ENCODE measurements around the gene RIC3. TPM values are rescaled to one million over a fixed set of nuclear protein-coding genes. Genes with fewer than 3 reads are reported as not detected.

RIC3 gene
- total RNA-seq, 4 donors from 2014 or later: 11.8 to 28.2 (median 18.9) TPM

GRCh38 chr11:8090756-8091155, 78.1 kb downstream of the RIC3 start:
- Histone ChIP-seq H3K36me3 (peaks cover 0 to 22% (median 0%) of the 10 kb centered on the region in 3 donors), H3K27me3 (no peaks in the 10 kb centered on the region), H3K4me1 (peaks cover 0 to 20% (median 3%) of the 10 kb centered on the region in 4 donors), H3K27ac (no peak overlapping the region), H3K9me3 (no peaks in the 10 kb centered on the region), H3K4me3 (no peak overlapping the region)
- peak in 1 of 2 donors; percentile 53 for DNase-seq (ENCODE audit: low spot score in 2 of 2)
- WGBS, 2 donors: 44 to 58% methylated on average over 5 of the region's 5 CpGs
- no peak for TF ChIP-seq POLR2A (IDR thresholded peaks at IDR 0.05)
- no peak for TF ChIP-seq EP300 (IDR thresholded peaks at IDR 0.05)
- peak; percentile 33 to 65 (median 47) for TF ChIP-seq CTCF (IDR thresholded peaks at IDR 0.05)

- TF ChIP-seq EP300 (IDR thresholded peaks at IDR 0.05) (no peak), POLR2A (IDR thresholded peaks at IDR 0.05) (no peak), CTCF (IDR thresholded peaks at IDR 0.05) (no peak)
- 79 to 92% methylated on average over 2 to 13 of the region's 17 CpGs for WGBS, 2 donors
- H3K27ac ChIP-seq: no peak overlapping the region
- H3K4me1 ChIP-seq: peaks cover 0 to 24% (median 3%) of the 10 kb centered on the region in 4 donors
- no peak overlapping the region for H3K4me3 ChIP-seq
- H3K36me3 ChIP-seq: peaks cover 0 to 14% (median 0%) of the 10 kb centered on the region in 3 donors
- H3K27me3 ChIP-seq: no peaks in the 10 kb centered on the region
- H3K9me3 ChIP-seq: no peaks in the 10 kb centered on the region
- DNase-seq (ENCODE audit: low spot score in 2 of 2): no peak
These were observed 78.9 kb downstream of the RIC3 start for GRCh38 chr11:8089791-8090510.

- H3K36me3 ChIP-seq: no peaks in the 10 kb centered on the region
- TF ChIP-seq POLR2A (IDR thresholded peaks at IDR 0.05) (no peak), EP300 (IDR thresholded peaks at IDR 0.05) (no peak), CTCF (IDR thresholded peaks at IDR 0.05) (no peak)
- H3K4me3 ChIP-seq: no peak overlapping the region
- no peak for DNase-seq (ENCODE audit: low spot score in 2 of 2)
- H3K4me1 ChIP-seq: peaks cover 0 to 24% (median 3%) of the 10 kb centered on the region in 4 donors
- WGBS, 2 donors: 72 to 83% methylated on average over 2 to 3 of the region's 3 CpGs
- no peaks in the 10 kb centered on the region for H3K9me3 ChIP-seq
- no peaks in the 10 kb centered on the region for H3K27me3 ChIP-seq
- H3K27ac ChIP-seq: no peak overlapping the region
These were observed 81.1 kb downstream of the RIC3 start for GRCh38 chr11:8087756-8088155.

- H3K9me3 ChIP-seq: no peaks in the 10 kb centered on the region
- no peak overlapping the region for H3K4me3 ChIP-seq
- no peaks in the 10 kb centered on the region for H3K36me3 ChIP-seq
- no peaks in the 10 kb centered on the region for H3K27me3 ChIP-seq
- no peak overlapping the region for H3K27ac ChIP-seq
- H3K4me1 ChIP-seq: peaks cover 0 to 24% (median 0%) of the 10 kb centered on the region in 4 donors
- TF ChIP-seq EP300 (IDR thresholded peaks at IDR 0.05): no peak
- TF ChIP-seq POLR2A (IDR thresholded peaks at IDR 0.05): no peak
- no peak for TF ChIP-seq CTCF (IDR thresholded peaks at IDR 0.05)
- no peak for DNase-seq (ENCODE audit: low spot score in 2 of 2)
- 77 to 88% methylated on average over 3 to 4 of the region's 4 CpGs for WGBS, 2 donors
These were observed 81.6 kb downstream of the RIC3 start for GRCh38 chr11:8087185-8087584.

GRCh38 chr11:8086571-8086970, 82.3 kb downstream of the RIC3 start:
- H3K9me3 ChIP-seq: no peaks in the 10 kb centered on the region
- no peak overlapping the region for H3K4me3 ChIP-seq
- no peak for TF ChIP-seq EP300 (IDR thresholded peaks at IDR 0.05)
- no peak for TF ChIP-seq CTCF (IDR thresholded peaks at IDR 0.05)
- no peak for TF ChIP-seq POLR2A (IDR thresholded peaks at IDR 0.05)
- no peak overlapping the region for H3K27ac ChIP-seq
- no peak for DNase-seq (ENCODE audit: low spot score in 2 of 2)
- H3K36me3 ChIP-seq: no peaks in the 10 kb centered on the region
- 84 to 88% methylated on average over 7 of the region's 7 CpGs for WGBS, 2 donors
- peaks cover 0 to 30% (median 1%) of the 10 kb centered on the region in 4 donors for H3K4me1 ChIP-seq
- H3K27me3 ChIP-seq: no peaks in the 10 kb centered on the region

All from tibial nerve (tissue), 4 donors.